ENCODE data around the gene LMBR1L. TPM values are rescaled to one million over a fixed set of nuclear protein-coding genes. Genes with fewer than 3 reads are reported as not detected.
A peak's percentile ranks its signal among the peaks of the same experiment; 100 is the strongest.
"Not testable (repeated sequence)": the region's sequence is repeated elsewhere in the genome, so short reads cannot be mapped to it uniquely, and the experiment has no call there.

The LMBR1L gene
- total RNA-seq, 1 donor from 2014 or later, result 21.4 TPM

- H3K4me1 ChIP-seq (ENCODE audit: control insufficient read depth in 3 of 3, insufficient read depth in 3 of 3, low read length in 3 of 3), result peaks cover 17 to 28% (median 23%) of the 10 kb centered on the region in 3 donors
- H3K4me3 ChIP-seq (ENCODE audit: low read length in 3 of 3), result no peak overlapping the region
- H3K36me3 ChIP-seq (ENCODE audit: control insufficient read depth in 3 of 3, insufficient read depth in 3 of 3, low read length in 3 of 3), result no peaks in the 10 kb centered on the region
- no peak overlapping the region for H3K27ac ChIP-seq (ENCODE audit: low read depth, low read length)
- H3K9ac ChIP-seq (ENCODE audit: low read depth in 1 of 3, low read length in 3 of 3), result no peak overlapping the region
- H3K27me3 ChIP-seq (ENCODE audit: control insufficient read depth in 3 of 3, insufficient read depth in 3 of 3, low read length in 3 of 3), result no peaks in the 10 kb centered on the region
- H3K9me3 ChIP-seq (ENCODE audit: control insufficient read depth in 3 of 3, low read length in 3 of 3), result no peaks in the 10 kb centered on the region
Observed at GRCh38 chr12:49066120-49066519, 44.5 kb downstream of the LMBR1L start.

- Histone ChIP-seq H3K27ac (ENCODE audit: low read depth, low read length) (no peak overlapping the region), H3K9ac (ENCODE audit: low read depth in 1 of 3, low read length in 3 of 3) (no peak overlapping the region), H3K4me3 (ENCODE audit: low read length in 3 of 3) (no peak overlapping the region)
Observed at GRCh38 chr12:49064767-49065152, 45.9 kb downstream of the LMBR1L start.

GRCh38 chr12:49061916-49062315, 48.7 kb downstream of the LMBR1L start:
- not testable (repeated sequence) for H3K36me3 ChIP-seq (ENCODE audit: control insufficient read depth in 3 of 3, insufficient read depth in 3 of 3, low read length in 3 of 3); H3K9me3 ChIP-seq (ENCODE audit: control insufficient read depth in 3 of 3, low read length in 3 of 3); H3K27me3 ChIP-seq (ENCODE audit: control insufficient read depth in 3 of 3, insufficient read depth in 3 of 3, low read length in 3 of 3); H3K4me3 ChIP-seq (ENCODE audit: low read length in 3 of 3); H3K27ac ChIP-seq (ENCODE audit: low read depth, low read length)
- Histone ChIP-seq H3K4me1 (ENCODE audit: control insufficient read depth in 3 of 3, insufficient read depth in 3 of 3, low read length in 3 of 3) (peaks cover 28 to 38% (median 29%) of the 10 kb centered on the region in 3 donors), H3K9ac (ENCODE audit: low read depth in 1 of 3, low read length in 3 of 3) (peak overlapping the region in 2 of 3 donors; percentile 87 to 99)

More at GRCh38 chr12:49064767-49065152, 45.9 kb downstream of the LMBR1L start:
- Histone ChIP-seq H3K36me3 (ENCODE audit: control insufficient read depth in 3 of 3, insufficient read depth in 3 of 3, low read length in 3 of 3) (no peaks in the 10 kb centered on the region), H3K27me3 (ENCODE audit: control insufficient read depth in 3 of 3, insufficient read depth in 3 of 3, low read length in 3 of 3) (no peaks in the 10 kb centered on the region), H3K9me3 (ENCODE audit: control insufficient read depth in 3 of 3, low read length in 3 of 3) (no peaks in the 10 kb centered on the region), H3K4me1 (ENCODE audit: control insufficient read depth in 3 of 3, insufficient read depth in 3 of 3, low read length in 3 of 3) (peaks cover 14 to 27% (median 19%) of the 10 kb centered on the region in 3 donors)

- no peaks in the 10 kb centered on the region for H3K27me3 ChIP-seq (ENCODE audit: control insufficient read depth in 3 of 3, insufficient read depth in 3 of 3, low read length in 3 of 3)
- peak overlapping the region; percentile 94 to 95 (median 95) for H3K4me3 ChIP-seq (ENCODE audit: low read length in 3 of 3)
- H3K36me3 ChIP-seq (ENCODE audit: control insufficient read depth in 3 of 3, insufficient read depth in 3 of 3, low read length in 3 of 3), result no peaks in the 10 kb centered on the region
- H3K9me3 ChIP-seq (ENCODE audit: control insufficient read depth in 3 of 3, low read length in 3 of 3), result no peaks in the 10 kb centered on the region
- peak overlapping the region; percentile 87 to 99 (median 97) for H3K9ac ChIP-seq (ENCODE audit: low read depth in 1 of 3, low read length in 3 of 3)
- peak overlapping the region; percentile 92 for H3K27ac ChIP-seq (ENCODE audit: low read depth, low read length)
- peaks cover 35 to 45% (median 36%) of the 10 kb centered on the region in 3 donors for H3K4me1 ChIP-seq (ENCODE audit: control insufficient read depth in 3 of 3, insufficient read depth in 3 of 3, low read length in 3 of 3)
Observed at GRCh38 chr12:49061157-49061650, 49.4 kb downstream of the LMBR1L start.

GRCh38 chr12:49060237-49061156, 50.1 kb downstream of the LMBR1L start, which contains the start of gene KMT2D:
KMT2D (minus strand) TSS chr12:49060794; CDS start chr12:49055324, 5,470 bp downstream.
- Histone ChIP-seq H3K9me3 (ENCODE audit: control insufficient read depth in 3 of 3, low read length in 3 of 3) (no peaks in the 10 kb centered on the region), H3K9ac (ENCODE audit: low read depth in 1 of 3, low read length in 3 of 3) (peak within 1 kb of the TSS; percentile 87 to 99 (median 97)), H3K36me3 (ENCODE audit: control insufficient read depth in 3 of 3, insufficient read depth in 3 of 3, low read length in 3 of 3) (no peaks in the 10 kb centered on the region), H3K4me1 (ENCODE audit: control insufficient read depth in 3 of 3, insufficient read depth in 3 of 3, low read length in 3 of 3) (peaks cover 42 to 52% (median 43%) of the 10 kb centered on the region in 3 donors), H3K27ac (ENCODE audit: low read depth, low read length) (peak within 1 kb of the TSS; percentile 92), H3K27me3 (ENCODE audit: control insufficient read depth in 3 of 3, insufficient read depth in 3 of 3, low read length in 3 of 3) (no peaks in the 10 kb centered on the region), H3K4me3 (ENCODE audit: low read length in 3 of 3) (peak within 1 kb of the TSS; percentile 94 to 95 (median 95))

- H3K4me1 ChIP-seq (ENCODE audit: control insufficient read depth in 3 of 3, insufficient read depth in 3 of 3, low read length in 3 of 3), result peaks cover 48 to 62% (median 52%) of the 10 kb centered on the region in 3 donors
Observed at GRCh38 chr12:49059299-49060171, 51.1 kb downstream of the LMBR1L start.

GRCh38 chr12:49059045-49059298, 51.7 kb downstream of the LMBR1L start:
- no peaks in the 10 kb centered on the region for H3K9me3 ChIP-seq (ENCODE audit: control insufficient read depth in 3 of 3, low read length in 3 of 3)
- peak overlapping the region; percentile 92 for H3K27ac ChIP-seq (ENCODE audit: low read depth, low read length)
- H3K27me3 ChIP-seq (ENCODE audit: control insufficient read depth in 3 of 3, insufficient read depth in 3 of 3, low read length in 3 of 3), result no peaks in the 10 kb centered on the region
- H3K9ac ChIP-seq (ENCODE audit: low read depth in 1 of 3, low read length in 3 of 3), result peak overlapping the region; percentile 87 to 99 (median 97)
- H3K4me1 ChIP-seq (ENCODE audit: control insufficient read depth in 3 of 3, insufficient read depth in 3 of 3, low read length in 3 of 3), result peaks cover 48 to 64% (median 53%) of the 10 kb centered on the region in 3 donors
- H3K4me3 ChIP-seq (ENCODE audit: low read length in 3 of 3), result peak overlapping the region; percentile 93 to 95 (median 94)
- peaks cover 9 to 12% (median 11%) of the 10 kb centered on the region in 3 donors for H3K36me3 ChIP-seq (ENCODE audit: control insufficient read depth in 3 of 3, insufficient read depth in 3 of 3, low read length in 3 of 3)

More at GRCh38 chr12:49059299-49060171, 51.1 kb downstream of the LMBR1L start:
- peak overlapping the region; percentile 87 to 99 (median 97) for H3K9ac ChIP-seq (ENCODE audit: low read depth in 1 of 3, low read length in 3 of 3)
- no peaks in the 10 kb centered on the region for H3K9me3 ChIP-seq (ENCODE audit: control insufficient read depth in 3 of 3, low read length in 3 of 3)
- H3K36me3 ChIP-seq (ENCODE audit: control insufficient read depth in 3 of 3, insufficient read depth in 3 of 3, low read length in 3 of 3), result peaks cover 4 to 6% (median 6%) of the 10 kb centered on the region in 3 donors
- H3K4me3 ChIP-seq (ENCODE audit: low read length in 3 of 3), result peak overlapping the region; percentile 93 to 95 (median 94)
- H3K27ac ChIP-seq (ENCODE audit: low read depth, low read length), result peak overlapping the region; percentile 92
- no peaks in the 10 kb centered on the region for H3K27me3 ChIP-seq (ENCODE audit: control insufficient read depth in 3 of 3, insufficient read depth in 3 of 3, low read length in 3 of 3)

GRCh38 chr12:49058366-49059044, 52.1 kb downstream of the LMBR1L start:
- H3K36me3 ChIP-seq (ENCODE audit: control insufficient read depth in 3 of 3, insufficient read depth in 3 of 3, low read length in 3 of 3), result peaks cover 14 to 17% (median 15%) of the 10 kb centered on the region in 3 donors
- peak overlapping the region; percentile 93 to 95 (median 94) for H3K4me3 ChIP-seq (ENCODE audit: low read length in 3 of 3)
- peak overlapping the region; percentile 87 to 99 (median 97) for H3K9ac ChIP-seq (ENCODE audit: low read depth in 1 of 3, low read length in 3 of 3)
- H3K27ac ChIP-seq (ENCODE audit: low read depth, low read length), result peak overlapping the region; percentile 92
- H3K27me3 ChIP-seq (ENCODE audit: control insufficient read depth in 3 of 3, insufficient read depth in 3 of 3, low read length in 3 of 3), result no peaks in the 10 kb centered on the region
- no peaks in the 10 kb centered on the region for H3K9me3 ChIP-seq (ENCODE audit: control insufficient read depth in 3 of 3, low read length in 3 of 3)
- H3K4me1 ChIP-seq (ENCODE audit: control insufficient read depth in 3 of 3, insufficient read depth in 3 of 3, low read length in 3 of 3), result peaks cover 48 to 61% (median 53%) of the 10 kb centered on the region in 3 donors

- Histone ChIP-seq H3K27ac (ENCODE audit: low read depth, low read length) (peak overlapping the region; percentile 92), H3K9me3 (ENCODE audit: control insufficient read depth in 3 of 3, low read length in 3 of 3) (no peaks in the 10 kb centered on the region), H3K36me3 (ENCODE audit: control insufficient read depth in 3 of 3, insufficient read depth in 3 of 3, low read length in 3 of 3) (peaks cover 20 to 23% (median 22%) of the 10 kb centered on the region in 3 donors), H3K4me1 (ENCODE audit: control insufficient read depth in 3 of 3, insufficient read depth in 3 of 3, low read length in 3 of 3) (peaks cover 48 to 61% (median 53%) of the 10 kb centered on the region in 3 donors), H3K4me3 (ENCODE audit: low read length in 3 of 3) (peak overlapping the region; percentile 93 to 95 (median 94)), H3K27me3 (ENCODE audit: control insufficient read depth in 3 of 3, insufficient read depth in 3 of 3, low read length in 3 of 3) (no peaks in the 10 kb centered on the region), H3K9ac (ENCODE audit: low read depth in 1 of 3, low read length in 3 of 3) (peak overlapping the region; percentile 87 to 99 (median 97))
Observed at GRCh38 chr12:49057888-49058287, 52.8 kb downstream of the LMBR1L start.

Data from skeletal muscle tissue (tissue), 4 donors.